ENCODE results near the gene ATP13A3. TPM values are rescaled to one million over a fixed set of nuclear protein-coding genes. Genes with fewer than 3 reads are reported as not detected.

The ATP13A3 gene
- total RNA-seq, 4 donors from 2014 or later: 55.6 to 166 (median 94.7) TPM

DNA sequence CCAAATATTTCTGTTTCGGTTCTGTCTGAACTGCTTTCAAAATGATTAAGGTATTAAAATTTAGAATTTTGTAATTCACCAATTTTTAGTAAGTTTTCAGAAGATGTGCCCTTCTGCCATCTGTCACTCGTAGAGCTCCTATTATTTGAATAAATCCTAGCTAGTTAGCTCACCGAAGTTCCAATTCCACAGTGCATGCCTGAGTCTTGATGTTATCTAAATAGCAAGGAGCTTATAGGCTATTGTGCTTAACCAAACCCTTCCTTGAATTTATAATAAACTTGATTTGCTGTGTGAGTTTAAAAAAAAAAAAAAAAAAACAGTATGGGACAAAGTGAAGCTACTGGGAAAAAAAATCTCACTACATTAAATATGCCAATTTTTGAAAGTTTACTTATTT is 18.7 kb downstream of the ATP13A3 start:
- peaks cover 0 to 10% (median 0%) of the 10 kb centered on the region in 3 donors for H3K4me1 ChIP-seq
- no peak overlapping the region for H3K4me3 ChIP-seq
- TF ChIP-seq POLR2A (IDR thresholded peaks at IDR 0.05): no peak
- no peak for TF ChIP-seq CTCF (IDR thresholded peaks at IDR 0.05)
- intact Hi-C loops (cut with DNase I): no loop called here
- no peak for DNase-seq
- no peaks in the 10 kb centered on the region for H3K36me3 ChIP-seq
- H3K27me3 ChIP-seq: no peaks in the 10 kb centered on the region
- H3K27ac ChIP-seq: no peak overlapping the region
- 71 to 76% methylated on average over 3 of the region's 3 CpGs for WGBS, 2 donors
- no peaks in the 10 kb centered on the region for H3K9me3 ChIP-seq

DNA sequence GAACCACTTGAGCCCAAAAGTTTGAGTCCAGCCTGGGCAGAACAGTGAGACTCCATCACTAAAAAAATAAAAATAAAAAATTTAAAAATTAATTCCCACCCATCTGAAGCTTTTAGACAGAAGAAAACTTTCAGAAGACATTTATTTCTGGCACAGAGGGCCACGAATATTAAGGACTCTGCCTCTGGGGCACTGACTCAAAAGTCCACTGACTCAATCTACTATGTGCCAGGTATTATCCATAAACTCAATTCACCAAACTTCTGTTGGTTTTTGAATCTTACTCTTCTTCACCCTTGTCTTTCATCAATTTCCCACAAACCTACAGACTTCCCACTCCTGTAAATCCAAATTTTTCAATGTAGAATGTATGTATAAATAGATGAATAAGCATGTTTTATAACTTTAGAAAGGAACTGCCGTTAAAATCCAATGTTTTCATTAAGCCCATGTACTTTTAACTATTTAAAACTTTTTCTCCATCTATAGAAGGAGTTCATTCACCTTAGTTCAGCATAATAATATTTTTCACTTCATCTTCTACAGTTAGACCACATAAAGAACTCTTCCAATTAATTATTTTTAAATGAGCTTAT is 19.9 kb downstream of the ATP13A3 start:
- no peak overlapping the region for H3K4me3 ChIP-seq
- TF ChIP-seq POLR2A (IDR thresholded peaks at IDR 0.05) (no peak), CTCF (IDR thresholded peaks at IDR 0.05) (no peak)
- no peaks in the 10 kb centered on the region for H3K36me3 ChIP-seq
- H3K4me1 ChIP-seq: peaks cover 0 to 10% (median 0%) of the 10 kb centered on the region in 3 donors
- no peak for DNase-seq
- no peak overlapping the region for H3K27ac ChIP-seq
- H3K9me3 ChIP-seq: no peaks in the 10 kb centered on the region
- 48 to 68% methylated on average over 2 of the region's 2 CpGs for WGBS, 2 donors
- intact Hi-C loops (cut with DNase I): no loop called here
- H3K27me3 ChIP-seq: no peaks in the 10 kb centered on the region

DNA sequence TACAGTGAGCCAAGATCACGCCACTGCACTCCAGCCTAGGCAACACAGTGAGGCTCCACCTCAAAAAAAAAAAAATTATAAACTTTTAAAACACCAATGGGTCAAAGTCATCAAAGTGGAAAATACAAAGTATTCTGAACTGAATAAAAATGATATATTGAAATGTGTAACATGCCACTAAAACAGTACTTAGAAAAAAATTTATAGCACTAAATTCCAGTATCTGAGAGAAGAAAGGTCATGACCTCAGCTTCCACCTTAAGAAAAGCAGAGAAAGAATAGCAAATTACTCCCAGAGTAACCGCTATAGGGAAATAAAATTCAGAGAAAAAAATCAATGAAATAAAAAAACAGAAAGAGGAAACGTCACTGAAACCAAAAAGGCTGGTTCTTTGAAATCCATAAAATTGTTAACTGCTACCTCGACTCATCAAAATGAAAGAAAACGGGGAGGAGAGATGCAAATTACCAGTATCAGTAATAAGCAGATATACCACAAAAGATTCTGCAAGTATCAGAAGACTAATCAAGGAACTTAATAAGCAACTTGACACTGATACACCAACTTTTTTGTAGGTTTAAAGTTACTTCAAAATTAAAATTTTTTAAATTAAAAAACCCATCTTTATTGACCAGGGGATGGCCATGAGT is 20.8 kb downstream of the ATP13A3 start:
- H3K9me3 ChIP-seq: no peaks in the 10 kb centered on the region
- no peak overlapping the region for H3K4me3 ChIP-seq
- H3K27ac ChIP-seq: no peak overlapping the region
- 58 to 60% methylated on average over 5 of the region's 5 CpGs for WGBS, 2 donors
- H3K36me3 ChIP-seq: no peaks in the 10 kb centered on the region
- H3K4me1 ChIP-seq: peaks cover 0 to 10% (median 0%) of the 10 kb centered on the region in 3 donors
- H3K27me3 ChIP-seq: no peaks in the 10 kb centered on the region
- DNase-seq: no peak
- intact Hi-C loops (cut with DNase I): no loop called here
- TF ChIP-seq CTCF (IDR thresholded peaks at IDR 0.05) (no peak), POLR2A (IDR thresholded peaks at IDR 0.05) (no peak)

DNA sequence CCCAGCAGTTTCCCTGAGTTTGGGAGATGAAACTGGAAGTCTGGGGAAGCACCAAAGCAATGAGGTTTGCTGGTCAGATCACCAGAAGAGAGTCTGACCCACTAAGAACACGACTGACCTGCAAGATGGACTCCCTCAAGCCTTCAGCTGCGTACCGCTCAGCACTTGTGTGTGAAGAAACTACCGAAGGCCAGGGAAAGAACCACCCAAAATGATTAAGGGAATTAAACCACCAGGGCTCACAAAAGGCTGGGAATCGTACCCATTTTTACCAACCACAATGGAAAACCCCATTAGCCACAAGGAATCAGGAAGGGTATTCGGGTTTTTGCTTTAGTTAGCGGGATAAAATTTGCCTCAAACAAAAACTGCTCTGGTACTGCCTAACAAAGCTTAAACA is 21.6 kb downstream of the ATP13A3 start:
- intact Hi-C loops (cut with DNase I): no loop called here
- DNase-seq: no peak
- no peaks in the 10 kb centered on the region for H3K27me3 ChIP-seq
- TF ChIP-seq POLR2A (IDR thresholded peaks at IDR 0.05): no peak
- no peak for TF ChIP-seq CTCF (IDR thresholded peaks at IDR 0.05)
- peaks cover 0 to 4% (median 0%) of the 10 kb centered on the region in 3 donors for H3K36me3 ChIP-seq
- H3K27ac ChIP-seq: no peak overlapping the region
- 86 to 90% methylated on average over 7 of the region's 7 CpGs for WGBS, 2 donors
- H3K4me1 ChIP-seq: peaks cover 0 to 10% (median 0%) of the 10 kb centered on the region in 3 donors
- H3K4me3 ChIP-seq: no peak overlapping the region
- H3K9me3 ChIP-seq: no peaks in the 10 kb centered on the region

DNA sequence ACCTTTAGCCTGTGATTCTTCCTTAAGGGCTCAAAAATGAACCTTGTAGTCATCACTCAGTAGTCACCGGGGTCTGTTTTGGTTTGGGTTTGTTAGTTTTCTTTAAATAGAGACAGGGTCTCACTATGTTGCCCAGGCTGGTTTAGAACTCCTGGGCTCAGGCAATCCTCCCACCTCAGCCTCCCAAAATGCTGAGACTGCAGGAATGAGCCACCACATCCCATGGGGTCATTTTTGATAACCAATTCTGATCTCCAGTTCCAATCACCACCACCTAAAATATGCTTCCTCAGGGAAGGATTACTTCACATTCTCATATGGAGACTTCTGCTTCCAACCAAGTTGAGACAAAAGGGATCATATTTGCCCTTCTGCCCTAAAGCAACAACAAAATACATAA is 22.1 kb downstream of the ATP13A3 start:
- Histone ChIP-seq H3K4me1 (peaks cover 0 to 10% (median 0%) of the 10 kb centered on the region in 3 donors), H3K4me3 (no peak overlapping the region), H3K27me3 (no peaks in the 10 kb centered on the region), H3K27ac (no peak overlapping the region), H3K9me3 (no peaks in the 10 kb centered on the region), H3K36me3 (peaks cover 0 to 10% (median 0%) of the 10 kb centered on the region in 3 donors)
- DNase-seq: no peak
- intact Hi-C loops (cut with DNase I): no loop called here
- TF ChIP-seq CTCF (IDR thresholded peaks at IDR 0.05) (no peak), POLR2A (IDR thresholded peaks at IDR 0.05) (no peak)
- WGBS, 2 donors: 82 to 100% methylated on average over 1 of the region's 1 CpG

Measured in esophagus squamous epithelium (tissue), 5 donors.